ENCODE data around the gene GAGE12D.
"Not testable (repeated sequence)": the region's sequence is repeated elsewhere in the genome, so short reads cannot be mapped to it uniquely, and the experiment has no call there.

GAGE12D gene, protein sequence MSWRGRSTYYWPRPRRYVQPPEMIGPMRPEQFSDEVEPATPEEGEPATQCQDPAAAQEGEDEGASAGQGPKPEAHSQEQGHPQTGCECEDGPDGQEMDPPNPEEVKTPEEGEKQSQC

DNA sequence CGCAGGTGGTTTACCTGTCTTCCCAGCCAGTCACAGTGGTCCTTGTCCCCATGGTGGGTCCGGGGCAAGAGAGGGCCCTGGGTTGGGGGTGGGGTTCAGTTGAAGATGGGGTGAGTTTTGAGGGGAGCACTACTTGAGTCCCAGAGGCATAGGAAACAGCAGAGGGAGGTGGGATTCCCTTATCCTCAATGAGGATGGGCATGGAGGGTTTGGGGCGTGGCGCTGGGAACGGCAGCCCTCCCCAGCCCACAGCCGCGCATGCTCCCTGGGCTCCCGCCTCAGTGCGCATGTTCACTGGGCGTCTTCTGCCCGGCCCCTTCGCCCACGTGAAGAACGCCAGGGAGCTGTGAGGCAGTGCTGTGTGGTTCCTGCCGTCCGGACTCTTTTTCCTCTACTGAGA, at the start of gene GAGE12D:
TSS of gene GAGE12D (plus strand) at position 301 of the 400 bp plus-strand sequence. CDS start 1,155 bp downstream, outside the sequence.
- not testable (repeated sequence) for DNase-seq (ENCODE audit: low spot score)

DNA sequence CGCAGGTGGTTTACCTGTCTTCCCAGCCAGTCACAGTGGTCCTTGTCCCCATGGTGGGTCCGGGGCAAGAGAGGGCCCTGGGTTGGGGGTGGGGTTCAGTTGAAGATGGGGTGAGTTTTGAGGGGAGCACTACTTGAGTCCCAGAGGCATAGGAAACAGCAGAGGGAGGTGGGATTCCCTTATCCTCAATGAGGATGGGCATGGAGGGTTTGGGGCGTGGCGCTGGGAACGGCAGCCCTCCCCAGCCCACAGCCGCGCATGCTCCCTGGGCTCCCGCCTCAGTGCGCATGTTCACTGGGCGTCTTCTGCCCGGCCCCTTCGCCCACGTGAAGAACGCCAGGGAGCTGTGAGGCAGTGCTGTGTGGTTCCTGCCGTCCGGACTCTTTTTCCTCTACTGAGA, 9.7 kb upstream of the GAGE12D start, which contains the start of gene GAGE12C:
TSS of gene GAGE12C (plus strand) at position 301 of the 400 bp plus-strand sequence. CDS start 1,155 bp downstream, outside the sequence.
- DNase-seq (ENCODE audit: low spot score) = not testable (repeated sequence)

DNA sequence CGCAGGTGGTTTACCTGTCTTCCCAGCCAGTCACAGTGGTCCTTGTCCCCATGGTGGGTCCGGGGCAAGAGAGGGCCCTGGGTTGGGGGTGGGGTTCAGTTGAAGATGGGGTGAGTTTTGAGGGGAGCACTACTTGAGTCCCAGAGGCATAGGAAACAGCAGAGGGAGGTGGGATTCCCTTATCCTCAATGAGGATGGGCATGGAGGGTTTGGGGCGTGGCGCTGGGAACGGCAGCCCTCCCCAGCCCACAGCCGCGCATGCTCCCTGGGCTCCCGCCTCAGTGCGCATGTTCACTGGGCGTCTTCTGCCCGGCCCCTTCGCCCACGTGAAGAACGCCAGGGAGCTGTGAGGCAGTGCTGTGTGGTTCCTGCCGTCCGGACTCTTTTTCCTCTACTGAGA, 9.5 kb downstream of the GAGE12D start, which contains the start of gene GAGE12E:
TSS of gene GAGE12E (plus strand) at position 301 of the 400 bp plus-strand sequence. CDS start 1,155 bp downstream, outside the sequence.
- DNase-seq (ENCODE audit: low spot score) = not testable (repeated sequence)

DNA sequence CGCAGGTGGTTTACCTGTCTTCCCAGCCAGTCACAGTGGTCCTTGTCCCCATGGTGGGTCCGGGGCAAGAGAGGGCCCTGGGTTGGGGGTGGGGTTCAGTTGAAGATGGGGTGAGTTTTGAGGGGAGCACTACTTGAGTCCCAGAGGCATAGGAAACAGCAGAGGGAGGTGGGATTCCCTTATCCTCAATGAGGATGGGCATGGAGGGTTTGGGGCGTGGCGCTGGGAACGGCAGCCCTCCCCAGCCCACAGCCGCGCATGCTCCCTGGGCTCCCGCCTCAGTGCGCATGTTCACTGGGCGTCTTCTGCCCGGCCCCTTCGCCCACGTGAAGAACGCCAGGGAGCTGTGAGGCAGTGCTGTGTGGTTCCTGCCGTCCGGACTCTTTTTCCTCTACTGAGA, 19.0 kb downstream of the GAGE12D start, which contains the start of gene GAGE12F:
TSS of gene GAGE12F (plus strand) at position 301 of the 400 bp plus-strand sequence. CDS start 1,155 bp downstream, outside the sequence.
- not testable (repeated sequence) for DNase-seq (ENCODE audit: low spot score)

DNA sequence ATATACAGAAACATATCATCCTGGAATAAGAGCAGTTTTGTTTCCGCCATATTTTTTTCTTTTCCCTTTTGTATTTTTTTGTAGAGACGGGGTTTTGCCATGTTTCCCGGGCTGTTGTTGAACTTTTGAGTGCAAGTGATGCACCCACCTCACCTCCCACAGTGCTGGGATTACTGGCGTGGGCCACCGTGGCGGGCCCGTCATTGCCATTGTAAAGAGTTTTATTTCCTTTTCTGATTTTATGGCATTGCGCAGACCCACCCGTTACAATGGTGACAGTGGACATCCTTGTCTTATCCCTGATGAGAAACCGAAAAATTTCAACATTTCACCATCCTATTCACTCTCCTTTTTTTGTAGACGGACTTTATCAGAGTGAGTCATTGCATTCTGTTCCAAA, 27.2 kb downstream of the GAGE12D start:
- DNase-seq (ENCODE audit: low spot score) = not testable (repeated sequence)

DNA sequence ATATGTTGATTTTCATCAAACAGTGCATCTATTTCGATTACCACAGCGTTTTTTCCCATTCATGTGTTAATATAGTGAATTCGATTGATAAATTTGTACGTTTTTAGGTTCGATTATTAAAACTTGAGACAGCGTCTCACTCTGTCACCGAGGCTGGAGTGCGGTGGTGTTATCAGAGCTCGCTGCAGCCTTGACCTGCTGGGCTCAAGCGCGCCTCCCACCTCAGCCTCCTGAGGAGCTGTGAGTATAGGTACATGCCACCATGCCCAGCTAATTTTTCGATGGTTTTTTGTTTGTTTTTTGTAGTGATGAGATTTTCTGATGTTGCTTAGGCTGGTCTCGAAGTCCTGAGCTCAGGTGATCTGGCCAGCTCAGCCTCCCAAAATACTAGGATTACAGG, 27.6 kb downstream of the GAGE12D start:
- not testable (repeated sequence) for DNase-seq (ENCODE audit: low spot score)

DNA sequence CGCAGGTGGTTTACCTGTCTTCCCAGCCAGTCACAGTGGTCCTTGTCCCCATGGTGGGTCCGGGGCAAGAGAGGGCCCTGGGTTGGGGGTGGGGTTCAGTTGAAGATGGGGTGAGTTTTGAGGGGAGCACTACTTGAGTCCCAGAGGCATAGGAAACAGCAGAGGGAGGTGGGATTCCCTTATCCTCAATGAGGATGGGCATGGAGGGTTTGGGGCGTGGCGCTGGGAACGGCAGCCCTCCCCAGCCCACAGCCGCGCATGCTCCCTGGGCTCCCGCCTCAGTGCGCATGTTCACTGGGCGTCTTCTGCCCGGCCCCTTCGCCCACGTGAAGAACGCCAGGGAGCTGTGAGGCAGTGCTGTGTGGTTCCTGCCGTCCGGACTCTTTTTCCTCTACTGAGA, 28.6 kb downstream of the GAGE12D start, which contains the start of gene GAGE12G:
TSS of gene GAGE12G (plus strand) at position 301 of the 400 bp plus-strand sequence. CDS start 1,155 bp downstream, outside the sequence.
- not testable (repeated sequence) for DNase-seq (ENCODE audit: low spot score)

DNA sequence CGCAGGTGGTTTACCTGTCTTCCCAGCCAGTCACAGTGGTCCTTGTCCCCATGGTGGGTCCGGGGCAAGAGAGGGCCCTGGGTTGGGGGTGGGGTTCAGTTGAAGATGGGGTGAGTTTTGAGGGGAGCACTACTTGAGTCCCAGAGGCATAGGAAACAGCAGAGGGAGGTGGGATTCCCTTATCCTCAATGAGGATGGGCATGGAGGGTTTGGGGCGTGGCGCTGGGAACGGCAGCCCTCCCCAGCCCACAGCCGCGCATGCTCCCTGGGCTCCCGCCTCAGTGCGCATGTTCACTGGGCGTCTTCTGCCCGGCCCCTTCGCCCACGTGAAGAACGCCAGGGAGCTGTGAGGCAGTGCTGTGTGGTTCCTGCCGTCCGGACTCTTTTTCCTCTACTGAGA, 38.1 kb downstream of the GAGE12D start, which contains the start of gene GAGE12H:
TSS of gene GAGE12H (plus strand) at position 301 of the 400 bp plus-strand sequence. CDS start 1,155 bp downstream, outside the sequence.
- DNase-seq (ENCODE audit: low spot score) = not testable (repeated sequence)

DNA sequence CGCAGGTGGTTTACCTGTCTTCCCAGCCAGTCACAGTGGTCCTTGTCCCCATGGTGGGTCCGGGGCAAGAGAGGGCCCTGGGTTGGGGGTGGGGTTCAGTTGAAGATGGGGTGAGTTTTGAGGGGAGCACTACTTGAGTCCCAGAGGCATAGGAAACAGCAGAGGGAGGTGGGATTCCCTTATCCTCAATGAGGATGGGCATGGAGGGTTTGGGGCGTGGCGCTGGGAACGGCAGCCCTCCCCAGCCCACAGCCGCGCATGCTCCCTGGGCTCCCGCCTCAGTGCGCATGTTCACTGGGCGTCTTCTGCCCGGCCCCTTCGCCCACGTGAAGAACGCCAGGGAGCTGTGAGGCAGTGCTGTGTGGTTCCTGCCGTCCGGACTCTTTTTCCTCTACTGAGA, 47.7 kb downstream of the GAGE12D start, which contains the start of gene GAGE2A:
TSS of gene GAGE2A (plus strand) at position 301 of the 400 bp plus-strand sequence. CDS start 1,155 bp downstream, outside the sequence.
- DNase-seq (ENCODE audit: low spot score) = not testable (repeated sequence)

DNA sequence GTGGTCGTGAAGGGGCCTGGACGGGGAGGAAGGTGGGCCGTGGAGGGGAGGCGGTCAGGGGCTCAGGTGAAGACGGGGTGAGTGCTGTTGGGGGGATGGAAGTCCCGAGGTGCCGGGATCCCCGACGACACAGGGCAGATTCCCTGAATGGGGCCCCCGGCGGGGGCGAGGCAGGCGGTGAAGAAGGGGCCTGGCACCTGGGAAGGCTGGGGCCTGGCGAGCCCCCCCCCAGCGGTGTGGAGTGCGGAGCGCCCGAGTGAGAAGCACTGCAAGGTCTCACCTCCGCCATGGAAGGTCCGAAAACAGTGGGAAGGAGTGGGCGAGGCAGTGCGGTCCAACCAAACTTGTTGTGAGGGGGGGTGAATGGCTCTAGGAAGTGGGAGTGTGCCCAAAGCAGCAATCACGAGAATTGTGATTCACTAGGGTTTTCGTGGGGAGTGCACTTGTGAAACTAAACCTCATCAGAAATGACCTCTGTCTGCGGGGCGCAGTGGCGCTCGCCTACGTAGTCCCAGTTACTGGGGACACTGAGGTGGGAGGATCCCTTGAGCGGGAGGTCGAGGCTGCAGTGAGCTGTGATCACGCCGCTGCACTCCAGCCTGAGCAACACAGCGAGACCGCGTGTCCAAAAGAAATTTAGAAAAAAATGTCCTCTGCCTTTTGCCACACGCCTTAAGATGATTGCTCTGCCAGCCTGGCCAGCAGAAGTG, 48.4 kb downstream of the GAGE12D start:
- not testable (repeated sequence) for DNase-seq (ENCODE audit: low spot score)

DNA sequence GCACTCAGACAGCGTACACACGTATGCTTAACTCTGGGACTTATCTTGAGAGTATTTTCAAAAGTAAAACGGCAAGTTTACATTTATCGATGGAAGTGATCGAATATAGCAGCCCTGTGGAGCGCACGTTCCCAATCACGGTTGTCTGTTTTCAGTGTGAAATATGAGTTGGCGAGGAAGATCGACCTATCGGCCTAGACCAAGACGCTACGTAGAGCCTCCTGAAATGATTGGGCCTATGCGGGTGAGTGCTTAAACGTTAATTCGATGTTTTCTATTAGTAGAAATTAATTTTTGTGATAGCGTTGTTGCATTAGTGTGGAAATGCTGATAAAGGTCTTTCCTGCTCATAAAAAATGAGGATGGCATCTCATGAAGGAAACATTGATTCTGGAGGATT, 49.0 kb downstream of the GAGE12D start:
- DNase-seq (ENCODE audit: low spot score) = not testable (repeated sequence)
